ENCODE data around the gene ASB9. TPM values are rescaled to one million over a fixed set of nuclear protein-coding genes. Genes with fewer than 3 reads are reported as not detected.

Gene ASB9
- total and polyA plus RNA-seq, 4 donors, result 2.4 to 11.3 (median 2.9) TPM

- Histone ChIP-seq H3K9me3 (ENCODE audit: control insufficient read depth in 4 of 4, low read length in 3 of 4) (no peaks in the 10 kb centered on the region), H3K27me3 (ENCODE audit: control insufficient read depth in 4 of 4, insufficient read depth in 4 of 4, low read length in 3 of 4) (no peaks in the 10 kb centered on the region), H3K36me3 (ENCODE audit: control insufficient read depth in 4 of 4, insufficient read depth in 3 of 4, low read depth in 1 of 4, low read length in 3 of 4) (no peaks in the 10 kb centered on the region), H3K4me1 (ENCODE audit: control insufficient read depth in 4 of 4, insufficient read depth in 4 of 4, low read length in 3 of 4) (no peaks in the 10 kb centered on the region), H3K9ac (ENCODE audit: low read depth in 1 of 2, low read length in 2 of 2) (no peak overlapping the region), H3K27ac (ENCODE audit: low read depth in 1 of 2, low read length in 2 of 2) (no peak overlapping the region), H3K4me3 (ENCODE audit: low read depth in 1 of 3, low read length in 3 of 3) (no peak overlapping the region)
- 75% methylated on average over 2 of the region's 2 CpGs for WGBS
- DNase-seq (ENCODE audit: low spot score), result no peak
- TF ChIP-seq EGR1 (IDR thresholded peaks at IDR 0.05; ENCODE audit: low read depth in 2 of 2) (no peak), TAF1 (conservative IDR thresholded peaks at IDR 0.05) (no peak), FOXA2 (IDR thresholded peaks at IDR 0.05) (no peak), RXRA (IDR thresholded peaks at IDR 0.05) (no peak), RAD21 (IDR thresholded peaks at IDR 0.05) (no peak), ZBTB33 (IDR thresholded peaks at IDR 0.05) (no peak), JUND (IDR thresholded peaks at IDR 0.05) (no peak), GABPA (IDR thresholded peaks at IDR 0.05 in 1 of 2, conservative IDR thresholded peaks at IDR 0.05 in 1 of 2) (no peak), ATF3 (IDR thresholded peaks at IDR 0.05) (no peak), FOXA1 (IDR thresholded peaks at IDR 0.05) (no peak), CTCF (IDR thresholded peaks at IDR 0.05; ENCODE audit: low read depth, low read length, missing input control) (no peak), REST (IDR thresholded peaks at IDR 0.05) (no peak), YY1 (IDR thresholded peaks at IDR 0.05) (no peak)
These were observed 44.6 kb upstream of the ASB9 start for GRCh38 chrX:15314472-15314871.

- H3K4me1 ChIP-seq (ENCODE audit: control insufficient read depth in 4 of 4, insufficient read depth in 4 of 4, low read length in 3 of 4), result no peaks in the 10 kb centered on the region
- no peak overlapping the region for H3K27ac ChIP-seq (ENCODE audit: low read depth in 1 of 2, low read length in 2 of 2)
- DNase-seq (ENCODE audit: low spot score), result no peak
- no peaks in the 10 kb centered on the region for H3K36me3 ChIP-seq (ENCODE audit: control insufficient read depth in 4 of 4, insufficient read depth in 3 of 4, low read depth in 1 of 4, low read length in 3 of 4)
- H3K27me3 ChIP-seq (ENCODE audit: control insufficient read depth in 4 of 4, insufficient read depth in 4 of 4, low read length in 3 of 4), result peaks cover 0 to 2% (median 0%) of the 10 kb centered on the region in 4 donors
- H3K4me3 ChIP-seq (ENCODE audit: low read depth in 1 of 3, low read length in 3 of 3), result no peak overlapping the region
- WGBS, result 84% methylated on average over 3 of the region's 3 CpGs
- no peaks in the 10 kb centered on the region for H3K9me3 ChIP-seq (ENCODE audit: control insufficient read depth in 4 of 4, low read length in 3 of 4)
- no peak overlapping the region for H3K9ac ChIP-seq (ENCODE audit: low read depth in 1 of 2, low read length in 2 of 2)
- TF ChIP-seq MAX (IDR thresholded peaks at IDR 0.05) (no peak), ATF3 (IDR thresholded peaks at IDR 0.05) (no peak), HNF4G (IDR thresholded peaks at IDR 0.05) (no peak), FOXA2 (IDR thresholded peaks at IDR 0.05) (no peak), SP1 (IDR thresholded peaks at IDR 0.05) (no peak), HNF4A (conservative IDR thresholded peaks at IDR 0.05) (no peak), YY1 (IDR thresholded peaks at IDR 0.05) (no peak), CTCF (IDR thresholded peaks at IDR 0.05; ENCODE audit: low read depth, low read length, missing input control) (no peak), JUND (IDR thresholded peaks at IDR 0.05) (no peak), NR2F2 (IDR thresholded peaks at IDR 0.05) (no peak), REST (IDR thresholded peaks at IDR 0.05) (no peak), GABPA (IDR thresholded peaks at IDR 0.05 in 1 of 2, conservative IDR thresholded peaks at IDR 0.05 in 1 of 2) (no peak), FOXA1 (IDR thresholded peaks at IDR 0.05) (no peak), RXRA (IDR thresholded peaks at IDR 0.05) (no peak), TAF1 (conservative IDR thresholded peaks at IDR 0.05) (no peak)
These were observed 41.2 kb upstream of the ASB9 start for GRCh38 chrX:15311119-15311518.
